ENCODE measurements around the gene FBN2.

DNA sequence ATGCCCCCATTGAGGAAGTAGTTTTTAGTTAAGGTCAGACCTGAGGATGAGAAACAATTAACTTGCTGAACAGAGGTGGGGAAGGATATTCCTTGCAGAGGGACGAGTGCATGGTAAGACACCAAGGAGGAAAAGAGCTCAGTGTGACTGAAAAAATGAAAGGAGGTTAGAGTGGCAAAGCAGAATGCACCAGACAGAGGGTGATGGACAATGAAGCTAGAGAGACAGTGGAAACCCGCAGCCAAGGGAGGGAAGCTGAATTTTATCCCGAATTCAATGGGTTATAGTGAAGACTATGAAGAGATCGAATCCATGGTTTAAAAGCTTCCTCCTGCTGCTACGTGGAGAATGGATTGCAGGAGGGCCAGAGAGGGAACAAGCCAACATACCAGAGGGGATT, 206.8 kb downstream of the FBN2 start:
- TF ChIP-seq, protein P1, sequence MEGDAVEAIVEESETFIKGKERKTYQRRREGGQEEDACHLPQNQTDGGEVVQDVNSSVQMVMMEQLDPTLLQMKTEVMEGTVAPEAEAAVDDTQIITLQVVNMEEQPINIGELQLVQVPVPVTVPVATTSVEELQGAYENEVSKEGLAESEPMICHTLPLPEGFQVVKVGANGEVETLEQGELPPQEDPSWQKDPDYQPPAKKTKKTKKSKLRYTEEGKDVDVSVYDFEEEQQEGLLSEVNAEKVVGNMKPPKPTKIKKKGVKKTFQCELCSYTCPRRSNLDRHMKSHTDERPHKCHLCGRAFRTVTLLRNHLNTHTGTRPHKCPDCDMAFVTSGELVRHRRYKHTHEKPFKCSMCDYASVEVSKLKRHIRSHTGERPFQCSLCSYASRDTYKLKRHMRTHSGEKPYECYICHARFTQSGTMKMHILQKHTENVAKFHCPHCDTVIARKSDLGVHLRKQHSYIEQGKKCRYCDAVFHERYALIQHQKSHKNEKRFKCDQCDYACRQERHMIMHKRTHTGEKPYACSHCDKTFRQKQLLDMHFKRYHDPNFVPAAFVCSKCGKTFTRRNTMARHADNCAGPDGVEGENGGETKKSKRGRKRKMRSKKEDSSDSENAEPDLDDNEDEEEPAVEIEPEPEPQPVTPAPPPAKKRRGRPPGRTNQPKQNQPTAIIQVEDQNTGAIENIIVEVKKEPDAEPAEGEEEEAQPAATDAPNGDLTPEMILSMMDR (IDR thresholded peaks at IDR 0.05; ENCODE audit: borderline replicate concordance, extremely low read depth, low read length, poor library complexity, severe bottlenecking) = no peak
- TF ChIP-seq EZH2 (IDR thresholded peaks at IDR 0.05; ENCODE audit: borderline replicate concordance, low read depth, low read length, severe bottlenecking) = no peak

Measured in DND-41 (cell line).